Activated B cell treated with CpG ODN at 0.5 μM for 24 hours (primary cell): ENCODE measurements around the gene PPM1F. TPM values are rescaled to one million over a fixed set of nuclear protein-coding genes. Genes with fewer than 3 reads are reported as not detected.

Experiments
- ATAC-seq: fragments of 200-7000 bp; cut with Tn5 transposase; one replicate; pipeline ENCODE4 v1.10.0; 2021; ENCODE audit warnings: low read depth, mild to moderate bottlenecking, moderate library complexity
- CTCF ChIA-PET: fragments of 350-600 bp; sonication (Branson Sonifier 250); formaldehyde crosslinking; loops from one replicate; lab custom pipeline; 2021; ENCODE audit warnings: antibody characterized with exemption; lab: Charles Lee
- POLR2A ChIA-PET: fragments of 350-600 bp; sonication (Branson Sonifier 250); formaldehyde crosslinking; loops from one replicate; lab custom pipeline; 2021; ENCODE audit warnings: antibody characterized with exemption; lab: Charles Lee
- DNase-seq: peaks from one replicate; pipeline ENCODE4 v3.0.0; 2022
- H3K27ac Mint-ChIP-seq: one replicate; pipeline ENCODE4 v1.8.0; 2020; ENCODE audit warnings: mixed read lengths
- H3K27me3 Mint-ChIP-seq: one replicate; pipeline ENCODE4 v1.8.0; 2021; ENCODE audit warnings: mixed read lengths
- H3K36me3 Mint-ChIP-seq: one replicate; pipeline ENCODE4 v1.8.0; 2021; ENCODE audit warnings: low read depth, mixed read lengths
- H3K4me1 Mint-ChIP-seq: one replicate; pipeline ENCODE4 v1.8.0; 2021; ENCODE audit warnings: mixed read lengths
- H3K4me3 Mint-ChIP-seq: one replicate; pipeline ENCODE4 v1.8.0; 2020; ENCODE audit warnings: mild to moderate bottlenecking, mixed read lengths
- H3K9me3 Mint-ChIP-seq: one replicate; pipeline ENCODE4 v1.8.0; 2020; ENCODE audit warnings: mixed read lengths
- intact Hi-C: fragments of 100-400 bp; cut with micrococcal nuclease; formaldehyde crosslinking; loops from one replicate; pipeline ENCODE4 v1.15.1; 2024
- total RNA-seq: library from RNA; stranded (reverse); gene quantifications from 2 replicates; pipeline ENCODE4 v1.2.3, GENCODE V29; 2022
- TF ChIP-seq, protein P1 (sequence below): fragments of 200-600 bp; IDR thresholded peaks from one replicate; pipeline ENCODE4 v1.8.0; 2022; ENCODE audit warnings: antibody characterized with exemption, mild to moderate bottlenecking

The PPM1F gene
- total RNA-seq, 1 donor from 2014 or later = 21.1 TPM

GRCh38 chr22:21970800-21971617 is 18.4 kb upstream of the PPM1F start:
- ChIA-PET POLR2A (interaction anchor here (2.5 kb wide), 1 partner anchor 11 kb away, joined by 12 read pairs; the partner anchor contains the start of gene TOP3B), CTCF (interaction anchor here (2.1 to 2.2 kb wide), 3 partner anchors 33 to 140 kb away, joined by 7 to 17 read pairs (median 13); no protein-coding TSS in a partner anchor)
- Mint-ChIP-seq H3K27ac (no peak overlapping the region), H3K36me3 (peaks cover 84% of the 10 kb centered on the region), H3K4me1 (peaks cover 2% of the 10 kb centered on the region), H3K4me3 (no peak overlapping the region), H3K9me3 (no peaks in the 10 kb centered on the region), H3K27me3 (no peaks in the 10 kb centered on the region)
- DNase-seq (no peak), ATAC-seq (no peak)
- intact Hi-C loops = loop anchor here (10.0 kb wide), 1 partner anchor 984 kb away; no protein-coding TSS in a partner anchor
- TF ChIP-seq, protein P1, sequence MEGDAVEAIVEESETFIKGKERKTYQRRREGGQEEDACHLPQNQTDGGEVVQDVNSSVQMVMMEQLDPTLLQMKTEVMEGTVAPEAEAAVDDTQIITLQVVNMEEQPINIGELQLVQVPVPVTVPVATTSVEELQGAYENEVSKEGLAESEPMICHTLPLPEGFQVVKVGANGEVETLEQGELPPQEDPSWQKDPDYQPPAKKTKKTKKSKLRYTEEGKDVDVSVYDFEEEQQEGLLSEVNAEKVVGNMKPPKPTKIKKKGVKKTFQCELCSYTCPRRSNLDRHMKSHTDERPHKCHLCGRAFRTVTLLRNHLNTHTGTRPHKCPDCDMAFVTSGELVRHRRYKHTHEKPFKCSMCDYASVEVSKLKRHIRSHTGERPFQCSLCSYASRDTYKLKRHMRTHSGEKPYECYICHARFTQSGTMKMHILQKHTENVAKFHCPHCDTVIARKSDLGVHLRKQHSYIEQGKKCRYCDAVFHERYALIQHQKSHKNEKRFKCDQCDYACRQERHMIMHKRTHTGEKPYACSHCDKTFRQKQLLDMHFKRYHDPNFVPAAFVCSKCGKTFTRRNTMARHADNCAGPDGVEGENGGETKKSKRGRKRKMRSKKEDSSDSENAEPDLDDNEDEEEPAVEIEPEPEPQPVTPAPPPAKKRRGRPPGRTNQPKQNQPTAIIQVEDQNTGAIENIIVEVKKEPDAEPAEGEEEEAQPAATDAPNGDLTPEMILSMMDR = no peak

- ATAC-seq (no peak), DNase-seq (no peak)
- TF ChIP-seq, protein P1 = no peak
- no peaks in the 10 kb centered on the region for H3K9me3 Mint-ChIP-seq
- CTCF ChIA-PET = interaction anchor here (0.7 kb wide), 1 partner anchor 17 kb away, joined by 3 read pairs; the partner anchor contains the start of gene PPM1F
- peaks cover 81% of the 10 kb centered on the region for H3K36me3 Mint-ChIP-seq
- H3K27me3 Mint-ChIP-seq = no peaks in the 10 kb centered on the region
- intact Hi-C loops = loop anchor here (10.0 kb wide), 1 partner anchor 985 kb away; no protein-coding TSS in a partner anchor
- H3K27ac Mint-ChIP-seq = no peak overlapping the region
- H3K4me3 Mint-ChIP-seq = no peak overlapping the region
- peaks cover 2% of the 10 kb centered on the region for H3K4me1 Mint-ChIP-seq
- POLR2A ChIA-PET = no interaction called here
Measured at GRCh38 chr22:21970037-21970799, 17.6 kb upstream of the PPM1F start.

DNA sequence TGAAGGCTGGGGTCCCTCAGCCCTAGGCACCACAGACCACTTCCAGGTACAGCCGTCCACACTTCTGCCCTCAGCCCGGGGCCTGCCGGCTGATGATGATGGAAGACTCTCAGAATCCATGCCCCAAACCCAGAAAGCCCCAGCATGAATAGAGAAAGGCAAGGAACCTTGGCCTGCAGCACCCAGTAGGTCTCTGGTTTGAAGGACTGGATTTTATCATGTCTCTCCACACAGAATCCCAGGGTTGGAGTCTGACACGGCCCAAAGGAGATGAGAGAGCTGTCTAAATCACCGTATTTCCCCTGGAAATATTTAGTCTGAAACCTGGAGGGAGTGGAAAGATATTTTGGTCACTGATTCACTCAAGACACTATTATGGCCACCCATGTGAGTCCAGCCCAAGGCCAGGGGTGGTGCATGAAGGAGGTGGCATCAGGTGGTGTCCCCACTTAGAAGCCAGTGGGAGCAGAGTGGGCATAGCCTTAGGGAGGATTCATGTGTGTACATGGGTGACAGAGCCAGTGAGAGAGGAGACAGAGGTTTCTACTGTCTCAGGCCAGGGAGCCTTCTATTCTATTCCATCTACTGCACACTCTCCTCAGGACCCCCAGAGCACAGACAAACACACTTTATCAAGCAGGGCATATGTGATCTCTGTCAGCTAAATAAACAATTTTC is 15.9 kb upstream of the PPM1F start:
- peaks cover 80% of the 10 kb centered on the region for H3K36me3 Mint-ChIP-seq
- TF ChIP-seq, protein P1 = no peak
- no peaks in the 10 kb centered on the region for H3K27me3 Mint-ChIP-seq
- intact Hi-C loops = no loop called here
- POLR2A ChIA-PET = interaction anchor here (1.2 kb wide), 1 partner anchor 13 kb away, joined by 5 read pairs; the partner anchor contains the start of gene TOP3B
- peaks cover 2% of the 10 kb centered on the region for H3K4me1 Mint-ChIP-seq
- H3K9me3 Mint-ChIP-seq = no peaks in the 10 kb centered on the region
- ATAC-seq (no peak), DNase-seq (no peak)
- CTCF ChIA-PET = no interaction called here
- H3K4me3 Mint-ChIP-seq = no peak overlapping the region
- H3K27ac Mint-ChIP-seq = no peak overlapping the region

- POLR2A ChIA-PET = interaction anchor here (1.2 kb wide), 1 partner anchor 14 kb away, joined by 5 read pairs; the partner anchor contains the start of gene TOP3B
- Mint-ChIP-seq H3K4me1 (peaks cover 2% of the 10 kb centered on the region), H3K27ac (no peak overlapping the region), H3K9me3 (no peaks in the 10 kb centered on the region), H3K4me3 (no peak overlapping the region), H3K27me3 (no peaks in the 10 kb centered on the region), H3K36me3 (peaks cover 80% of the 10 kb centered on the region)
- intact Hi-C loops = no loop called here
- ATAC-seq (no peak), DNase-seq (no peak)
- TF ChIP-seq, protein P1 = no peak
- CTCF ChIA-PET = no interaction called here
Measured at GRCh38 chr22:21967693-21968271, 15.1 kb upstream of the PPM1F start.
